ENCODE results near the gene NCBP2L.

The NCBP2L gene

DNA sequence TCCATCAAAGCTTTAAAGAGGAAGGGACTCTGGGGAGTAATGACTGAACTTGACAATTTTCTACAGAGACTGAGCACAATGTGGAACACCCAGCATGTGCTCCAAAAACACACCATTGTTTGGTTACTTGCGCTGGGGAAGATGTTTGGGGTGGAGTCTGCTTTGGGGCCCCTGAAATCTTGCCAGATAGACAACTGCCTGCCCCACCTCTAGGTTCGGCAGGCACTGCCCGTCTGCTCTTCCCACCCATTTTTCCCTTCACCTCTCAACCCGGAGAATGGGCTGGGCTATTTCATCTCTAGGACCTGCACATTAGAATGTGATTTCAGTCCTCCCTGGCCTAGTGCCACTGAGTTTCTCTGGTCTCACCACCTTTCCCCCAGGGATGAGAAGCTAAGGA, 43.8 kb upstream of the NCBP2L start:
- Histone ChIP-seq H3K9me2 (ENCODE audit: low read depth, low read length) (no peaks in the 10 kb centered on the region), H3K9ac (ENCODE audit: low read length) (no peak overlapping the region), H3K27me3 (ENCODE audit: insufficient read depth, low read length) (no peaks in the 10 kb centered on the region), H3K4me2 (ENCODE audit: low read length) (no peak overlapping the region), H3K27ac (ENCODE audit: low read depth, low read length, poor library complexity, severe bottlenecking) (no peak overlapping the region), H3K4me3 (ENCODE audit: low read depth, low read length, poor library complexity, severe bottlenecking) (no peak overlapping the region), H3F3A (ENCODE audit: insufficient read depth, low read length) (no peaks in the 10 kb centered on the region), H3K9me3 (ENCODE audit: low read length) (no peaks in the 10 kb centered on the region), H3K79me2 (ENCODE audit: insufficient read depth, low read length) (no peaks in the 10 kb centered on the region), H3K4me1 (ENCODE audit: insufficient read depth, low read length, severe bottlenecking) (no peaks in the 10 kb centered on the region), H3K36me3 (ENCODE audit: insufficient read depth, low read length) (no peaks in the 10 kb centered on the region), H4K20me1 (ENCODE audit: insufficient read depth, low read length) (no peaks in the 10 kb centered on the region), H2AFZ (ENCODE audit: low read length) (no peak overlapping the region)
- TF ChIP-seq, protein P1, sequence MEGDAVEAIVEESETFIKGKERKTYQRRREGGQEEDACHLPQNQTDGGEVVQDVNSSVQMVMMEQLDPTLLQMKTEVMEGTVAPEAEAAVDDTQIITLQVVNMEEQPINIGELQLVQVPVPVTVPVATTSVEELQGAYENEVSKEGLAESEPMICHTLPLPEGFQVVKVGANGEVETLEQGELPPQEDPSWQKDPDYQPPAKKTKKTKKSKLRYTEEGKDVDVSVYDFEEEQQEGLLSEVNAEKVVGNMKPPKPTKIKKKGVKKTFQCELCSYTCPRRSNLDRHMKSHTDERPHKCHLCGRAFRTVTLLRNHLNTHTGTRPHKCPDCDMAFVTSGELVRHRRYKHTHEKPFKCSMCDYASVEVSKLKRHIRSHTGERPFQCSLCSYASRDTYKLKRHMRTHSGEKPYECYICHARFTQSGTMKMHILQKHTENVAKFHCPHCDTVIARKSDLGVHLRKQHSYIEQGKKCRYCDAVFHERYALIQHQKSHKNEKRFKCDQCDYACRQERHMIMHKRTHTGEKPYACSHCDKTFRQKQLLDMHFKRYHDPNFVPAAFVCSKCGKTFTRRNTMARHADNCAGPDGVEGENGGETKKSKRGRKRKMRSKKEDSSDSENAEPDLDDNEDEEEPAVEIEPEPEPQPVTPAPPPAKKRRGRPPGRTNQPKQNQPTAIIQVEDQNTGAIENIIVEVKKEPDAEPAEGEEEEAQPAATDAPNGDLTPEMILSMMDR (IDR thresholded peaks at IDR 0.05; ENCODE audit: low read length), result no peak
- TF ChIP-seq EZH2 (IDR thresholded peaks at IDR 0.05; ENCODE audit: borderline replicate concordance, low read length), result no peak

DNA sequence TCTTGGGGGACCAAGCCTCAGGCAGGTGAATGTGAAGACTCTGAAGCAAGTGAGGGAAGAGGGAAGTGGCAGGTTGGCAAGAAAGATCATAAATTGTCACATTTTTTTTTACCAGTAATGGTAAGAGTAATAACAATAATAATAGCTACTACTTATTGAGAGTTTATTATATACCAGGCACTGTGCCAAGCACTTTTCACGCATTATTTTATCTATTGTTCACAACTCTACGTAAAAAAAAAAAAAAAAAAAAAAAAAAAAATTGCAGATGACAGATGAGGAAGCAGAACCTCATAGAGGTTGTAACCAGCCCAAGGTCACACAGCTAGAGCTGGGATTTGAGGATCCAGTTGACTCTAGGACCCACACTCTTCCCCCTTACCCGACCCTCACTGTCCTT, 42.9 kb upstream of the NCBP2L start:
- no peak overlapping the region for H3K4me3 ChIP-seq (ENCODE audit: low read depth, low read length, poor library complexity, severe bottlenecking)
- no peak overlapping the region for H2AFZ ChIP-seq (ENCODE audit: low read length)
- H3K36me3 ChIP-seq (ENCODE audit: insufficient read depth, low read length), result no peaks in the 10 kb centered on the region
- H4K20me1 ChIP-seq (ENCODE audit: insufficient read depth, low read length), result no peaks in the 10 kb centered on the region
- no peaks in the 10 kb centered on the region for H3K79me2 ChIP-seq (ENCODE audit: insufficient read depth, low read length)
- no peak overlapping the region for H3K4me2 ChIP-seq (ENCODE audit: low read length)
- H3F3A ChIP-seq (ENCODE audit: insufficient read depth, low read length), result no peaks in the 10 kb centered on the region
- no peaks in the 10 kb centered on the region for H3K27me3 ChIP-seq (ENCODE audit: insufficient read depth, low read length)
- no peaks in the 10 kb centered on the region for H3K9me2 ChIP-seq (ENCODE audit: low read depth, low read length)
- no peaks in the 10 kb centered on the region for H3K4me1 ChIP-seq (ENCODE audit: insufficient read depth, low read length, severe bottlenecking)
- H3K27ac ChIP-seq (ENCODE audit: low read depth, low read length, poor library complexity, severe bottlenecking), result no peak overlapping the region
- H3K9ac ChIP-seq (ENCODE audit: low read length), result no peak overlapping the region
- no peak for TF ChIP-seq EZH2 (IDR thresholded peaks at IDR 0.05; ENCODE audit: borderline replicate concordance, low read length)
- TF ChIP-seq, protein P1 (IDR thresholded peaks at IDR 0.05; ENCODE audit: low read length), result no peak
- no peaks in the 10 kb centered on the region for H3K9me3 ChIP-seq (ENCODE audit: low read length)

DNA sequence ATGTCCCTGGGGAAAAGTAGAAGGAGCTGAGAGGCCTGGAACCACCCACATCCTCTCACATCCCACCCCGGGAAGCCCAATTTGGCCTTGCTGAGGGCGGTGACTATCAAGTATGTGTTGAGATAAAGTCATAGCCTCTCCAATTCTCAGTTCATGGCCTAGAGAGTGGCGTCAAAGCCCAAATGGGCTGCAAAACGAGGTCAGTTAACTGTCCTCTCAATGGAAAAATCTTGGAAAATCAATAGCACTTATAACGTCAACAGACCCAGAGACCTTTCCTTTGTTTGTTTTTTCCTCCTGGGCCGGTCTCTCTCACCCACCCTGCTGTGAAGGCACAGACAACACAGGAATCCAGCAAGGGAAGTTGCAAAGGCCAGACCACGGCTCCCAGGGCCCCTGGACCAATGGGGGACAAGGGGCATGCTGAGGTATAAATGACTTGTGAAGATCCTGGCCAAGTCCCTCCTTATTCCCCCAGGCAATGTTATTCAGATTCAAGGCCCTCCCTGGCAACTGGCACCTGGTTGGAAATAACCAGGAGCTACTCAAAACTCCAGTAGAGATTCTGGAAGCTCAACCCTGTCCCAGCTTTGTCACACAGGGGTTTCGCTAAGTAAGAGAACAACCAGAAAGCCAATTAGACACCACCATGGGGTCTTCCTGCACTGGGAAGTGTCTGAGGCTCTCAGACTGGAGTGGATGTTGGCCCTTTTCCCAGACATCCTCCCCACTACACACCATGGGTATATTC, 40.6 kb upstream of the NCBP2L start:
- Histone ChIP-seq H2AFZ (ENCODE audit: low read length) (no peak overlapping the region), H3K27ac (ENCODE audit: low read depth, low read length, poor library complexity, severe bottlenecking) (no peak overlapping the region), H3K4me3 (ENCODE audit: low read depth, low read length, poor library complexity, severe bottlenecking) (no peak overlapping the region), H3K27me3 (ENCODE audit: insufficient read depth, low read length) (no peaks in the 10 kb centered on the region), H3K79me2 (ENCODE audit: insufficient read depth, low read length) (no peaks in the 10 kb centered on the region), H3K9me3 (ENCODE audit: low read length) (no peaks in the 10 kb centered on the region), H4K20me1 (ENCODE audit: insufficient read depth, low read length) (no peaks in the 10 kb centered on the region), H3K9ac (ENCODE audit: low read length) (no peak overlapping the region), H3K4me2 (ENCODE audit: low read length) (no peak overlapping the region), H3K36me3 (ENCODE audit: insufficient read depth, low read length) (no peaks in the 10 kb centered on the region), H3K9me2 (ENCODE audit: low read depth, low read length) (no peaks in the 10 kb centered on the region), H3F3A (ENCODE audit: insufficient read depth, low read length) (no peaks in the 10 kb centered on the region), H3K4me1 (ENCODE audit: insufficient read depth, low read length, severe bottlenecking) (peaks cover 6% of the 10 kb centered on the region)
- TF ChIP-seq EZH2 (IDR thresholded peaks at IDR 0.05; ENCODE audit: borderline replicate concordance, low read length), result no peak
- TF ChIP-seq, protein P1 (IDR thresholded peaks at IDR 0.05; ENCODE audit: low read length), result no peak

Data from OCI-LY1 (cell line).